Right lobe of liver (tissue), 4 donors: ENCODE measurements around the gene CACNG1.

Source experiments
- POLR2A ChIP-seq: fragments of 450-650 bp; IDR thresholded peaks from one replicate; pipeline ENCODE4 v1.6.1; 2017; ENCODE audit warnings: antibody characterized with exemption, mild to moderate bottlenecking
- TF ChIP-seq, protein P1 (sequence below), 4 donors: fragments of 200-600 bp in 3 of 4; fragments of 450-650 bp in 1 of 4; IDR thresholded peaks; one replicate each; pipeline versions ENCODE4 v1.5.1 to v1.8.0; 2016 to 2022; ENCODE audit warnings: antibody characterized with exemption in 4 of 4, mild to moderate bottlenecking in 2 of 4
- donor health status: DM: no; HTN: no; CAD: no.
- donor health status: DM: no; HTN: no; CAD: no.
- donor health status: DM: no; HTN: yes; CAD: no.

DNA sequence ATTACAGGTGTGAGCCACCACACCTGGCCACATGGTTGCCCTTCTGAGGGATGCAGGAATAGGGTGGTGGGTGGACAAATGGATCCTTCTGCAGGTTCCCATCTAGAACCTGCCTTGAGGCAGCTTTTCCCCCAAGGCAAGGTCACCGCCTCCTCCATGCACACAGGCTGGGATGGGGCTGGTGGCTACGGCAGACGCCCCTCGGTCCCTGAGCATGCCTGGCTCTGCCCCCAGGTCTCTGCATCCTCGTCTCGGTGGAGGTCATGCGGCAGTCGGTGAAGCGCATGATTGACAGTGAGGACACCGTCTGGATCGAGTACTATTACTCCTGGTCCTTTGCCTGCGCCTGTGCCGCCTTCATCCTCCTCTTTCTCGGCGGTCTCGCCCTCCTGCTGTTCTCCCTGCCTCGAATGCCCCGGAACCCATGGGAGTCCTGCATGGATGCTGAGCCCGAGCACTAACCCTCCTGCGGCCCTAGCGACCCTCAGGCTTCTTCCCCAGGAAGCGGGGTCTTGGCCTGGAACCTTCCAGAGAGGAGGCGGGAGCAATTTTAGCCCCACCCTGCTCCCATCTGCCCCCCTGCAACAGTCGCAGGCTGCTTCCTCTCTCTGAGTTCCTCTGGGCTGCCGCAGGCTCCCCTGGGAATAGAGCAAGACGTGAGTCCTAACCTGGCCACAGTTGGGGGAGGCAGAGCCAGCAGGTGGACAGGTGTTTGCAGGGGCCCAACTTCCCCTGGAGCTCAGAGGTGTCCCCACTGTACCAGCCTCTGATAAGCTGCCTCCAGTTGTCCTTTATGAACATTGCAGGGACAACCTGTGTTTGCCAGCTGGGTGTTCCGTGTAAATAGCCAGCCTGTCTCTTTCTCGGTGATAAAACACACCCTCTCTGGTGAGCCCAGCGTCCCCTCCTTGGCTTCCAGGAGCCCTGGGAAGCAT is 11.7 kb downstream of the CACNG1 start:
- TF ChIP-seq, protein P1, sequence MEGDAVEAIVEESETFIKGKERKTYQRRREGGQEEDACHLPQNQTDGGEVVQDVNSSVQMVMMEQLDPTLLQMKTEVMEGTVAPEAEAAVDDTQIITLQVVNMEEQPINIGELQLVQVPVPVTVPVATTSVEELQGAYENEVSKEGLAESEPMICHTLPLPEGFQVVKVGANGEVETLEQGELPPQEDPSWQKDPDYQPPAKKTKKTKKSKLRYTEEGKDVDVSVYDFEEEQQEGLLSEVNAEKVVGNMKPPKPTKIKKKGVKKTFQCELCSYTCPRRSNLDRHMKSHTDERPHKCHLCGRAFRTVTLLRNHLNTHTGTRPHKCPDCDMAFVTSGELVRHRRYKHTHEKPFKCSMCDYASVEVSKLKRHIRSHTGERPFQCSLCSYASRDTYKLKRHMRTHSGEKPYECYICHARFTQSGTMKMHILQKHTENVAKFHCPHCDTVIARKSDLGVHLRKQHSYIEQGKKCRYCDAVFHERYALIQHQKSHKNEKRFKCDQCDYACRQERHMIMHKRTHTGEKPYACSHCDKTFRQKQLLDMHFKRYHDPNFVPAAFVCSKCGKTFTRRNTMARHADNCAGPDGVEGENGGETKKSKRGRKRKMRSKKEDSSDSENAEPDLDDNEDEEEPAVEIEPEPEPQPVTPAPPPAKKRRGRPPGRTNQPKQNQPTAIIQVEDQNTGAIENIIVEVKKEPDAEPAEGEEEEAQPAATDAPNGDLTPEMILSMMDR (IDR thresholded peaks at IDR 0.05): no peak
- TF ChIP-seq POLR2A: no peak
